HG02642 (cell line): Measurements from ENCODE around the gene NCOA6.
"Not testable (repeated sequence)": the region's sequence is repeated elsewhere in the genome, so short reads cannot be mapped to it uniquely, and the experiment has no call there.

Source experiments
- ATAC-seq: cut with Tn5 transposase; IDR thresholded peaks from one replicate; pipeline ENCODE4 v1.9.1; 2021; ENCODE audit warnings: mild to moderate bottlenecking; ENCODE audit not compliant: unreplicated experiment, poor library complexity

The NCOA6 gene

DNA sequence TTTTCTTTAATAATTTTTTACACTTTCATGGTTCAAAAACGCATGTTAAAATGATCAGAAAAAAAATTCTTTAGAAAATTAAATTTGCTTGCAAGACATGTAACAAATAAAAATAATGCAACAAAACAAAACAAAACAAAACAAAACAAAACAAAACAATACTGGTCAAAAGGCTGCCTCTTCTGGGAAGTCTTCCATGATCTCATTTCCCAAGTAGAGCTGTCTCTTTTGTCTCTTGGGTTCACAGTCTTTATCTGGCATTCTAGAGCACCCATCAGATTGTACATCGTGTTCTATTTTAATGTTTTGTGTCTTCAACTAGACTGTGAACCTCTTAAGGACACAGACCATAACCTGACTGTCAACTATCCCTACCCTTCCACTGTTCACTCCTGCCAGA is 96.0 kb downstream of the NCOA6 start:
- no peak for ATAC-seq

- ATAC-seq = no peak
Observed at GRCh38 chr20:34724172-34724571, 101.3 kb downstream of the NCOA6 start.

- not testable (repeated sequence) for ATAC-seq
Observed at GRCh38 chr20:34722560-34722959, 102.9 kb downstream of the NCOA6 start.

GRCh38 chr20:34720266-34720665 is 105.2 kb downstream of the NCOA6 start:
- no peak for ATAC-seq

DNA sequence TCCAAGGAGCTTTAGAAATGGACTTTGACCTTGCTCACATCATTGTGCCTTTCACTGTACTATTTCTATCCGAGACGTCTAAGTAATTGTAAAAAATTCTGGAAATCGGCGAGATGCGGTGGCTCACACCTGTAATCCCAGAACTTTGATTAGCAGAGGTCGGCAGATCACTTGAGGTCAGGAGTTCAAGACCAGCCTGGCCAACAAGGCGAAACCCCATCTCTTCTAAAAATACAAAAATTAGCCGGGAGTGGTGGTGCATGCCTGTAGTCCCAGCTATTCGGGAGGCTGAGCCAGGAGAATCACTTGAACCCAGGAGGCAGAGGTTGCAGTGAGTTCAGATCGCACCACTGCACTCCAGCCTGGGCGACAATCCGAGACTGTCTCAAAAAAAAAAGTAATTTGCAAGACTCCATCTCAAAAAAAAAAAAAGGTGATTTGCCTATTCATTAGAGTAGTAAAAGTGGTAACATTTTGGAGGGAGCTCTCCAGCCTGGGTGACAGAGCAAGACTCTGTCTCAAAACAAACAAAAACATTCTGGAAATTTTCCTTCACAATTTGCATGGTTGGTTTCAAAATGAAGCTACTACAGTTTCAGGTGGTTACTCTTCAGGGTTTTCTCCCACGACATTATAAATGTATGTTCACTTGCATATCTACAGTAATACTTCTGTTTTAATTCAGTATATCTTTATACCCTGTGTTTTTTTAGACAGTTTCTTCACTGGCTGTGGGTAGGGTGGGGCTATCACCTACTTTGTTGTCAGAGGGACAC is 106.0 kb downstream of the NCOA6 start:
- peak; percentile 91 for ATAC-seq

GRCh38 chr20:34717230-34718095 is 108.0 kb downstream of the NCOA6 start:
- no peak for ATAC-seq

- ATAC-seq = no peak
Observed at GRCh38 chr20:34716921-34717229, 108.6 kb downstream of the NCOA6 start.

DNA sequence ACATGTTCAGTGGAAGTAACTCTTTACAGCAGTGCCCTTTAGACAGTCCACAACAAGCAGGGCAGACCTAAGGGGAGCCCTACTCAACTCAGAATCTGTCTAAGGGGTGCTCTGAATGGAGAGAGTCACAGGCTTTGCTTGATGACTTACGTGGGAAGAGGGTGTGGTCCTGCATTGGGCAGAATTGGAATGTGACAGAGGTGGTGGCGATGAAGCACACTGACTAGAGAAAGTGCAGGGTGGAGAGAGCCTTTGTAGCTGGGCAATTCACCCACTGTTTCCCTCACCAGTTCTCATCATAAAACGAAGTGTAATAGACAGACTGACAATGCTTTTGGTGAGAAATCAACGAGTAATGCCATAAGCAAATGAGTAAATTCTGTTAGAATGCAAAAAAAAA is 110.1 kb downstream of the NCOA6 start:
- ATAC-seq = no peak

- ATAC-seq = not testable (repeated sequence)
Observed at GRCh38 chr20:34713944-34714515, 111.4 kb downstream of the NCOA6 start.

GRCh38 chr20:34713194-34713943 is 112.1 kb downstream of the NCOA6 start:
- no peak for ATAC-seq

DNA sequence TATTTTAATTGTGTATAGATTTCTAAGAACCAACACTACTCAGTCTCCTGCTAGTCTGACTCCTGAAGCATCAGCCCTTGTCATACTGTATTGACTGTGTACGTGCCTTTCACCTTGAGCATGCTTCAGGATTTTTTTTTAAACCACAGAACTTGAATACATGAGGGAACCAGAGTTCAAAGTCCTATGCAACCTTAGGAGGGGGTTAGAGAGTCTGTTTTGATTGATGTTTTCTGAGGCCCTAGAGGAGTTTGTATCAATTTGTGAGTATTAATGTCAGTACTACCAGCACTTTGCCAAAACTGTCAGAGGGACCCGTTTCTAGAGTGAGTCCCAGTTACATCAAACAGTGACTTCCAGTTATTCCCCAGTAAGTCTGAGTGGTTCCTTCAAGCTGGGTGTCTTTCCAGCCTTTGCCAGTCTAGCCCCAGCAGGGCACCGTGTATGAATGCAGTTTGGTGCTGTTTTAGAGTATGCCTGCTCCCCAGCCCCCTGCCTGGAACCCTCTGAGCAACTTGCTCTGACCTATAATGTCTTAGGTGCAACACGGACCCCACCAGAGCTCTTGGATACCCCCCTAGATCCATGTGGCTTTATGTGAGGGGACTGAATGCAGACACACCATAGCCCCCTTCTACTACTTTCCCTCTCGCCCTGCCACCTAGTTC is 112.8 kb downstream of the NCOA6 start:
- ATAC-seq = no peak

DNA sequence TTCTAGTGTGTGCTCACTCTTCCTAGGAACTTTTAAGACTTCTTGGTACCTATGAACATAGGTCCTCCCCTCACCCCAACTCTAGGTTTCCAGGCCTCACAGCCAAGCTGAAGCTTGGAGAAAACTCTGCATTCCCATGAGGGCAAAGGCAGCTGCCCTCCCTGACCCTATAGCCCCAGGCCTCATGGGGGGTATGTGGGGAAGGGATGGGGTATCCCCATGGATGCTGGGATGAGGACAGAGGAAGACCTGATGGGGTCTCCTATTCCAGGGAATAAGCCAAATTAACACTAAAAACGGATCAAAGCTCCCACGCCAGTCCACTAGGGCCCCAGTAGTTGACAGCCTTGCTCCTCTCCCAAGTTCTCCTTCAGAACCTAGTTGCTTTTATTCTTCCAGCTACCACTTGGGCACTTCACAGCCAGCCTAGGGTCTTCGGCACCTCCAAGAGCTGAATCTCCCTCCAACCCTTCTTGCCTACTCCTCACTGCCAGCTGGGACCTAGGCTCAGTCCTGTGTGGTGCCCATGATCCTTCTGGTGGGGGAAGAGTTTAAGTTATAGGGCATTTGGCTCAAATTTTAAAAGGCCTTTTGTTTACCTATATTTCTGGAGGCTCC is 113.5 kb downstream of the NCOA6 start:
- ATAC-seq = no peak

- ATAC-seq = no peak
Observed at GRCh38 chr20:34710861-34711574, 114.4 kb downstream of the NCOA6 start.

DNA sequence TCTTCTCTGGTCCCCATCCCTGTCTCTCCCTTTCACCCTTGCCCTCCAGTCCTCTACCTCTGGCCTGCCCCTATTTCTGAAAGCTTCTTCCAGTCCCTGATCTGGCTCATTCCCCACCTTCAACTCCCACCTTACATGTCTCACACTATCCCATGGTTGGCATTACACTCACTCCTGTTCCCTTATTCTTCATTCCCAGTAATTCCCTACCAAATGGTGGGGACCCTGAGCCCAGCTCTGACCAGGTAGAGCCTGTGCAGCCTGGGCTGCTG is 114.9 kb downstream of the NCOA6 start:
- ATAC-seq = no peak

DNA sequence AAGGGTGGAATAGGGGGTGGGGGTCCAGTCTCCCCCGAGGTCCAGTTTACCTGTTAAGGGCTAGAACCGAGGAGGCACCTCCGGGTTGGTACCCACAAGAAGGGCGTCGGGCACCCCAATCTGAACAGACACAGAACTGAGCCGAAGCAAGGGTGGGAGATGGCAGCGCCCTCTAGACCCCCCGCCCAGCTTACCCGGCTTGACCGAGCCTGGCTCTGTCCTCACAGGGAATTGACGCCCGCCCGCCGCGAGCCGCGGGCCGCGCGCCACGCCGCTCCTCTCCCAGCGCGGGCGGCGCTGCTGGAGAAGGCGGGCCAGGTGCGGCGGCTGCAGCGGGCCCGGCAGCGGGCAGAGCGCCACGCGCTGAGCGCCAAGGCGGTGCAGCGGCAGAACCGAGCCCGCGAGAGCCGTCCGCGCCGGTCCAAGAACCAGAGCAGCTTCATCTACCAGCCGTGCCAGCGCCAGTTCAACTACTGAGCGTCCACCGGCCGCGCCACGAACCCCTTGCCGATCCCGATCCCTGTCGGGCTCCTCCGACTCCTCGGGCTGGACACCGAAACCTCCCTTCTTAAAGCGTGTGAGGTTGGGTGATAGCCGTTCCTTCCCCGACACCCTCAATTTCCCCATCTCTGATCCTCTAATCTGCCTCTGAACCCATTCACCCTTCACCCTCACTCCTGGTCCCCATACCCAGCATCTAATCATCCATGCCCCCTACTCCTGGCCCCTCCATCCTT is 115.5 kb downstream of the NCOA6 start:
- ATAC-seq = peak; percentile 29

GRCh38 chr20:34709044-34709830 is 116.2 kb downstream of the NCOA6 start:
- ATAC-seq = peak; percentile 56

GRCh38 chr20:34708621-34709043 is 116.8 kb downstream of the NCOA6 start:
- peak; percentile 10 for ATAC-seq
